Neural progenitor cell (in vitro differentiated cells): ENCODE results near the gene GXYLT1. TPM values are rescaled to one million over a fixed set of nuclear protein-coding genes. Genes with fewer than 3 reads are reported as not detected.

Source experiments
- DNase-seq: peaks from one replicate; pipeline ENCODE4 v3.0.0-alpha.2; 2016; ENCODE audit warnings: low spot score
- H2AFZ ChIP-seq: fragments of 200-600 bp; sonication (generic); replicated peaks from 2 replicates; pipeline ENCODE4 v1.6.1; 2016; ENCODE audit warnings: antibody characterized with exemption
- H3F3A ChIP-seq: fragments of 200-600 bp; sonication (generic); 2 replicates; pipeline ENCODE4 v1.6.1; 2016; ENCODE audit warnings: antibody characterized with exemption, low read depth
- H3K27ac ChIP-seq: fragments of 200-600 bp; sonication (generic); 2 replicates; pipeline ENCODE4 v1.5.1; 2016; ENCODE audit warnings: mild to moderate bottlenecking
- H3K27me3 ChIP-seq: fragments of 200-600 bp; sonication (generic); 2 replicates; pipeline ENCODE4 v1.6.1; 2016; ENCODE audit warnings: mild to moderate bottlenecking, moderate library complexity
- H3K36me3 ChIP-seq: fragments of 200-600 bp; sonication (generic); 2 replicates; pipeline ENCODE4 v1.5.1; 2016
- H3K4me1 ChIP-seq: fragments of 200-600 bp; sonication (generic); 2 replicates; pipeline ENCODE4 v1.6.1; 2016; ENCODE audit warnings: mixed run types
- H3K4me2 ChIP-seq: fragments of 200-600 bp; sonication (generic); 2 replicates; pipeline ENCODE4 v1.6.1; 2016
- H3K4me3 ChIP-seq: fragments of 200-600 bp; sonication (generic); 2 replicates; pipeline ENCODE4 v1.5.1; 2016
- H3K79me2 ChIP-seq: fragments of 200-600 bp; sonication (generic); 2 replicates; pipeline ENCODE4 v1.6.1; 2016; ENCODE audit warnings: low read depth
- H3K9ac ChIP-seq: fragments of 200-600 bp; sonication (generic); 2 replicates; pipeline ENCODE4 v1.6.1; 2016
- H3K9me3 ChIP-seq: fragments of 200-600 bp; sonication (generic); 2 replicates; pipeline ENCODE4 v1.5.1; 2016; ENCODE audit warnings: low read depth
- H4K20me1 ChIP-seq: fragments of 200-600 bp; sonication (generic); 2 replicates; pipeline ENCODE4 v1.6.1; 2016; ENCODE audit warnings: low read depth
- H3K27ac Mint-ChIP-seq: 3 replicates; pipeline ENCODE4 v1.8.0; 2021; ENCODE audit warnings: mixed read lengths
- H3K27me3 Mint-ChIP-seq: 2 replicates; pipeline ENCODE4 v1.8.0; 2022; ENCODE audit warnings: low read depth, mild to moderate bottlenecking, inconsistent platforms, moderate library complexity, mixed read lengths; ENCODE audit not compliant: insufficient read depth
- H3K36me3 Mint-ChIP-seq: 3 replicates; pipeline ENCODE4 v1.8.0; 2021; ENCODE audit warnings: mixed read lengths
- H3K4me1 Mint-ChIP-seq: 3 replicates; pipeline ENCODE4 v1.8.0; 2021; ENCODE audit warnings: mixed read lengths
- H3K4me3 Mint-ChIP-seq: 3 replicates; pipeline ENCODE4 v1.8.0; 2021; ENCODE audit warnings: mild to moderate bottlenecking, moderate library complexity, mixed read lengths
- H3K9me3 Mint-ChIP-seq: 3 replicates; pipeline ENCODE4 v1.8.0; 2020; ENCODE audit warnings: mixed read lengths
- EZH2 ChIP-seq: fragments of 200-600 bp; sonication (generic); IDR thresholded peaks from 2 replicates; pipeline ENCODE4 v1.6.1; 2017; ENCODE audit warnings: antibody characterized with exemption, mild to moderate bottlenecking, moderate library complexity
- EZH2phosphoT487 ChIP-seq: fragments of 200-600 bp; sonication (generic); IDR thresholded peaks from 2 replicates; pipeline ENCODE4 v1.6.1; 2017; ENCODE audit warnings: antibody characterized with exemption
- total RNA-seq: library from RNA; depleted of rRNA; stranded (reverse); fragments of >200 nt; gene quantifications from 2 replicates; pipeline ENCODE4 v1.2.3, GENCODE V29; 2015; ENCODE audit warnings: low replicate concordance
- TF ChIP-seq, protein P1 (sequence below): fragments of 200-600 bp; sonication (generic); IDR thresholded peaks from 2 replicates; pipeline ENCODE4 v1.5.1; 2017; ENCODE audit warnings: antibody characterized with exemption, mild to moderate bottlenecking

GXYLT1 gene
- total RNA-seq, 1 donor from 2014 or later = 27.5 TPM

DNA sequence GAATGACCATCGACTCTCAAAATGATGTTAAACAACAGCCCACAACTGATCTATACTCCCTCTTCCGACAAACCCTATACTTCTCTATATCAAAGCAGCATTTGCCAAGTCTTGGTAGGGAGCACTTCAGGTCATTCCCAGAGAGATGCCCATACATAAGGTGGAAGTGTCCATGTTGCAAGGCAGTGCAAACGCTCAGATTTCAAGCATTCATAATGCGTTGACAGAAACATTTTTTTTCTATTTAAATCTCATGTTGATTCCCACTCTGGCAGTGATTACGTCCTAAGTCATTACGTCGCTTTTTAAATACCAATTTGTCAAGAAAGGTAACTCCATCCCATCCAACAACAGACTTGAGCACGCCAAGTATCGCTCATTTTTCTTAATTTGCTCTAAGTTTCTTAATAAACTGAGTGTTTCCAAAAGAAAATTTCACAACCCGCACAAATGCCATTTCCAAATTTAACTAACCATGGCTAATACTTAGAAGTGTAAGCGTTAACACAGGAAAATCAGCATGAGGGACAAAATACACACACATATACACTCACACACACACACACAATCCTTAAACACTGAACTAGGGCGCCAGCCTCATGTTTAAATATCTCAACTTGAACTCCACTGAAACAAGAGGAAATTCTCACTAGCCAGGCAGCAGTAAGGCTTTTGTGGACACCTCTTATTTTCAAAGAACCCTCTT, 1.1 kb downstream of the GXYLT1 start:
- H3K79me2 ChIP-seq = peaks cover 53% of the 10 kb centered on the region
- peak overlapping the region; percentile 74 for H2AFZ ChIP-seq
- H3K27ac ChIP-seq = no peak overlapping the region

GRCh38 chr12:42141981-42142606, 2.6 kb downstream of the GXYLT1 start:
- Histone ChIP-seq H3K4me2 (peak overlapping the region; percentile 94), H3K36me3 (no peaks in the 10 kb centered on the region), H3K79me2 (peaks cover 68% of the 10 kb centered on the region), H3K9me3 (no peaks in the 10 kb centered on the region), H2AFZ (no peak overlapping the region), H3K27me3 (no peaks in the 10 kb centered on the region), H3K4me3 (no peak overlapping the region), H3K27ac (no peak overlapping the region), H3K9ac (no peak overlapping the region), H4K20me1 (peaks cover 36% of the 10 kb centered on the region), H3K4me1 (peaks cover 11% of the 10 kb centered on the region), H3F3A (peaks cover 22% of the 10 kb centered on the region)
- Mint-ChIP-seq H3K27ac (no peak overlapping the region), H3K4me1 (peaks cover 28% of the 10 kb centered on the region), H3K36me3 (peaks cover 8% of the 10 kb centered on the region), H3K9me3 (peaks cover 2% of the 10 kb centered on the region), H3K27me3 (no peaks in the 10 kb centered on the region), H3K4me3 (no peak overlapping the region)
- TF ChIP-seq EZH2 (no peak), EZH2phosphoT487 (no peak)
- TF ChIP-seq, protein P1, sequence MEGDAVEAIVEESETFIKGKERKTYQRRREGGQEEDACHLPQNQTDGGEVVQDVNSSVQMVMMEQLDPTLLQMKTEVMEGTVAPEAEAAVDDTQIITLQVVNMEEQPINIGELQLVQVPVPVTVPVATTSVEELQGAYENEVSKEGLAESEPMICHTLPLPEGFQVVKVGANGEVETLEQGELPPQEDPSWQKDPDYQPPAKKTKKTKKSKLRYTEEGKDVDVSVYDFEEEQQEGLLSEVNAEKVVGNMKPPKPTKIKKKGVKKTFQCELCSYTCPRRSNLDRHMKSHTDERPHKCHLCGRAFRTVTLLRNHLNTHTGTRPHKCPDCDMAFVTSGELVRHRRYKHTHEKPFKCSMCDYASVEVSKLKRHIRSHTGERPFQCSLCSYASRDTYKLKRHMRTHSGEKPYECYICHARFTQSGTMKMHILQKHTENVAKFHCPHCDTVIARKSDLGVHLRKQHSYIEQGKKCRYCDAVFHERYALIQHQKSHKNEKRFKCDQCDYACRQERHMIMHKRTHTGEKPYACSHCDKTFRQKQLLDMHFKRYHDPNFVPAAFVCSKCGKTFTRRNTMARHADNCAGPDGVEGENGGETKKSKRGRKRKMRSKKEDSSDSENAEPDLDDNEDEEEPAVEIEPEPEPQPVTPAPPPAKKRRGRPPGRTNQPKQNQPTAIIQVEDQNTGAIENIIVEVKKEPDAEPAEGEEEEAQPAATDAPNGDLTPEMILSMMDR = no peak
- no peak for DNase-seq

More for the DNA sequence above, 1.1 kb downstream of the GXYLT1 start:
- Histone ChIP-seq H3K27me3 (no peaks in the 10 kb centered on the region), H3F3A (peaks cover 22% of the 10 kb centered on the region), H3K36me3 (no peaks in the 10 kb centered on the region), H3K4me1 (peaks cover 11% of the 10 kb centered on the region), H4K20me1 (peaks cover 36% of the 10 kb centered on the region), H3K4me2 (peak overlapping the region; percentile 94), H3K9me3 (no peaks in the 10 kb centered on the region), H3K9ac (no peak overlapping the region), H3K4me3 (peak overlapping the region; percentile 83)
- Mint-ChIP-seq H3K4me3 (peak overlapping the region; percentile 97), H3K36me3 (peaks cover 3% of the 10 kb centered on the region), H3K9me3 (no peaks in the 10 kb centered on the region), H3K27ac (peak overlapping the region; percentile 90), H3K27me3 (no peaks in the 10 kb centered on the region), H3K4me1 (peaks cover 30% of the 10 kb centered on the region)
- TF ChIP-seq EZH2phosphoT487 (no peak), EZH2 (peak; percentile 9)
- TF ChIP-seq, protein P1 = no peak
- DNase-seq = peak; percentile 9

- H3K27ac Mint-ChIP-seq = no peak overlapping the region
- Histone ChIP-seq H3K27me3 (no peaks in the 10 kb centered on the region), H3K4me1 (peaks cover 9% of the 10 kb centered on the region), H3K9me3 (no peaks in the 10 kb centered on the region), H3K4me2 (no peak overlapping the region), H3K4me3 (no peak overlapping the region), H3F3A (peaks cover 20% of the 10 kb centered on the region), H3K9ac (no peak overlapping the region), H3K36me3 (no peaks in the 10 kb centered on the region), H3K27ac (no peak overlapping the region), H4K20me1 (peaks cover 36% of the 10 kb centered on the region), H2AFZ (no peak overlapping the region), H3K79me2 (peaks cover 79% of the 10 kb centered on the region)
- DNase-seq = peak; percentile 25
- no peaks in the 10 kb centered on the region for H3K27me3 Mint-ChIP-seq
- TF ChIP-seq, protein P1 = no peak
- no peak for TF ChIP-seq EZH2phosphoT487
- TF ChIP-seq EZH2 = no peak
- peaks cover 27% of the 10 kb centered on the region for H3K4me1 Mint-ChIP-seq
- peaks cover 9% of the 10 kb centered on the region for H3K9me3 Mint-ChIP-seq
- H3K4me3 Mint-ChIP-seq = no peak overlapping the region
- H3K36me3 Mint-ChIP-seq = peaks cover 13% of the 10 kb centered on the region
Observed at GRCh38 chr12:42140901-42141300, 3.8 kb downstream of the GXYLT1 start.
